ENCODE results near the gene MPL.

DNA sequence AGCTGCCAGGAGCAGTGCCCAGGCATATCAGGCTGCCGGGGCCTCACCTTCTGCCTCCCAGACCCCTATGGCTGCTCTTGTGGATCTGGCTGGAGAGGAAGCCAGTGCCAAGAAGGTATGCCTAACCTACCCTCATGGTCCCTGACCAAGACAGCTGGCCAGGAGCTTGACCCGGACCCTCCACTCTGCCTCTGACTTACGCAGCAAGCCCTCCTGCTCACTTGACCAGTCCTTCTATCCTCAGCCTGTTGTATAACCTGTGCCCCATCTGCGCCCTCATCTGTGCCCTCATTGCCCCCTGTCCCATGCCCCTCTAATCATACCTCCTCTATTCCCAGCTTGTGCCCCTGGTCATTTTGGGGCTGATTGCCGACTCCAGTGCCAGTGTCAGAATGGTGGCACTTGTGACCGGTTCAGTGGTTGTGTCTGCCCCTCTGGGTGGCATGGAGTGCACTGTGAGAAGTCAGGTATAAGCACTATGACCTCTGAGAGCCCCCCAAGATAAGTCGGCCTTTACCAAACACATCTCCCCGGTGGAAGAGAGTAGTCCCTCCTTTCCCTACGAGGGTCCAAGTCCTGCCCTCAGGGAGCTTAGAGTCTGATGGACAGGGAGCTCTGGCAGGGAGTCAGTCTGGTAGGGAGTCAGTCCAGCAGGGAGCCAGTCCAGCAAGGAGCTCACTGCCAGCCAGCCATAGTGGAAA, 30.0 kb upstream of the MPL start:
- TF ChIP-seq POLR2AphosphoS5 (IDR thresholded peaks at IDR 0.05; ENCODE audit: low read length) (no peak), CEBPB (IDR thresholded peaks at IDR 0.05; ENCODE audit: borderline replicate concordance in 1 of 2, low read depth in 2 of 2, low read length in 2 of 2) (no peak), EP300 (IDR thresholded peaks at IDR 0.05; ENCODE audit: borderline replicate concordance in 1 of 2, control insufficient read depth in 1 of 2, low read depth in 2 of 2, low read length in 2 of 2) (no peak), NFIC (IDR thresholded peaks at IDR 0.05; ENCODE audit: low read depth, low read length) (no peak), JUND (IDR thresholded peaks at IDR 0.05; ENCODE audit: low read depth, low read length) (no peak), POLR2A (IDR thresholded peaks at IDR 0.05; ENCODE audit: low read depth, low read length) (no peak), PAX5 (IDR thresholded peaks at IDR 0.05; ENCODE audit: borderline replicate concordance, low read depth, low read length) (no peak), MXI1 (IDR thresholded peaks at IDR 0.05; ENCODE audit: low read depth, low read length) (no peak), EZH2 (IDR thresholded peaks at IDR 0.05; ENCODE audit: borderline replicate concordance, control insufficient read depth, low read depth, low read length) (no peak), GATAD2B (conservative IDR thresholded peaks at IDR 0.05; ENCODE audit: low read depth) (no peak)
- TF ChIP-seq, protein P1, sequence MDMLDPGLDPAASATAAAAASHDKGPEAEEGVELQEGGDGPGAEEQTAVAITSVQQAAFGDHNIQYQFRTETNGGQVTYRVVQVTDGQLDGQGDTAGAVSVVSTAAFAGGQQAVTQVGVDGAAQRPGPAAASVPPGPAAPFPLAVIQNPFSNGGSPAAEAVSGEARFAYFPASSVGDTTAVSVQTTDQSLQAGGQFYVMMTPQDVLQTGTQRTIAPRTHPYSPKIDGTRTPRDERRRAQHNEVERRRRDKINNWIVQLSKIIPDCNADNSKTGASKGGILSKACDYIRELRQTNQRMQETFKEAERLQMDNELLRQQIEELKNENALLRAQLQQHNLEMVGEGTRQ (IDR thresholded peaks at IDR 0.05; ENCODE audit: borderline replicate concordance, low read depth, low read length): no peak

All from GM12878 (cell line).